ENCODE measurements around the gene HOXC6. TPM values are rescaled to one million over a fixed set of nuclear protein-coding genes. Genes with fewer than 3 reads are reported as not detected.
A peak's percentile ranks its signal among the peaks of the same experiment; 100 is the strongest.

Gene HOXC6
- total and polyA plus RNA-seq, 2 of the 13 experiments (the other 11 are each of a cell fraction or from before 2014, with no cell fraction given) = not detected

- ChIA-PET CTCF (ENCODE audit: low intra/inter-chr PET ratio, low total read pairs) (interaction anchor here (0.6 to 3.7 kb wide), 9 partner anchors 27 to 184 kb away, joined by 3 to 33 read pairs (median 5); partner anchors contain the start of gene SMUG1), POLR2A (no interaction called here)
- no TSS peak for BruUV-seq (replicated peaks)
- peak within 1 kb of the TSS; percentile 62 for H3K4me2 ChIP-seq (ENCODE audit: low read depth, low read length)
- H3K4me1 ChIP-seq (ENCODE audit: insufficient read depth, low read length) = peaks cover 7% of the 10 kb centered on the region; the same call in 1 of the 2 replicates
- no peaks in the 10 kb centered on the region for H3K79me2 ChIP-seq (ENCODE audit: insufficient read depth, low read length)
- no peaks in the 10 kb centered on the region for H4K20me1 ChIP-seq (ENCODE audit: insufficient read depth, low read length)
- in situ Hi-C loops (cut with HindIII; ENCODE audit: extremely low pct_ligation_motif_present, low pct_unique_long_range_greater_than_20kb) = loop anchor here (5.0 kb wide), 2 partner anchors 100 to 160 kb away; no protein-coding TSS in a partner anchor
- no peaks in the 10 kb centered on the region for H3K9me3 ChIP-seq (ENCODE audit: low read length)
- ATAC-seq (peak; percentile 32; the same call in 2 of the 3 replicates), DNase-seq (ENCODE audit: low spot score) (peak; percentile 32), FAIRE-seq (peak; percentile 42)
- intact Hi-C loops (cut with micrococcal nuclease; ENCODE audit: unreplicated experiment) = loop anchor here (1.0 to 5.0 kb wide), 2 partner anchors 105 to 159 kb away; no protein-coding TSS in a partner anchor
- no peak within 1 kb of the TSS for H3K9ac ChIP-seq (ENCODE audit: insufficient read depth, low read depth, low read length)
- no peak within 1 kb of the TSS for H3K27ac ChIP-seq (ENCODE audit: extremely low read length, insufficient read depth, low read length)
- no peaks in the 10 kb centered on the region for H3K36me3 ChIP-seq (replicated peaks in 1 of 2; ENCODE audit: control insufficient read depth in 1 of 2, insufficient read depth in 2 of 2, low read length in 2 of 2)
- no peak within 1 kb of the TSS for H2AFZ ChIP-seq (ENCODE audit: low read length)
- peaks cover 5 to 69% of the 10 kb centered on the region in 2 experiments; a peak in 4 of 5 replicates for H3K27me3 ChIP-seq (ENCODE audit: control insufficient read depth in 1 of 2, insufficient read depth in 2 of 2, low read length in 2 of 2)
- H3K4me3 ChIP-seq (replicated peaks in 1 of 3; ENCODE audit: insufficient read depth in 1 of 3, low read depth in 2 of 3, low read length in 3 of 3) = peak within 1 kb of the TSS in 1 of 3 experiments; percentile 32; a peak in 2 of 6 replicates
- 8% methylated on average over 12 of the region's 12 CpGs for WGBS (ENCODE audit: low lambda C conversion rate)
- TF ChIP-seq ZNF792 (CRISPR knock-in tag; IDR thresholded peaks at IDR 0.05) (no peak), SCMH1 (CRISPR knock-in tag; IDR thresholded peaks at IDR 0.05; ENCODE audit: borderline replicate concordance) (no peak), ZFYVE20 (CRISPR knock-in tag; IDR thresholded peaks at IDR 0.05; ENCODE audit: borderline replicate concordance, low read depth) (no peak), GLI4 (CRISPR knock-in tag; IDR thresholded peaks at IDR 0.05; ENCODE audit: borderline replicate concordance) (no peak), LCORL (IDR thresholded peaks at IDR 0.05) (0 out of 2 replicates have a peak, but pooled peaks have one; percentile 29), LCORL (CRISPR knock-in tag; IDR thresholded peaks at IDR 0.05) (no peak), GTF2F1 (IDR thresholded peaks at IDR 0.05; ENCODE audit: low read length) (no peak), BHLHE40 (IDR thresholded peaks at IDR 0.05; ENCODE audit: low read length) (peak; percentile 53), MLLT10 (CRISPR knock-in tag; IDR thresholded peaks at IDR 0.05) (no peak), U2AF2 (IDR thresholded peaks at IDR 0.05; ENCODE audit: low read depth, low read length) (no peak), YY1 (IDR thresholded peaks at IDR 0.05; ENCODE audit: insufficient read depth, insufficient replicate concordance, low read depth, low read length) (peak; percentile 38), SMC3 (IDR thresholded peaks at IDR 0.05; ENCODE audit: low read length) (peak; percentile 94), HOXA7 (CRISPR knock-in tag; IDR thresholded peaks at IDR 0.05) (no peak), STAG1 (CRISPR knock-in tag; IDR thresholded peaks at IDR 0.05) (peak; percentile 85), GABPA (IDR thresholded peaks at IDR 0.05; ENCODE audit: low read depth, low read length) (no peak), GABPA (CRISPR knock-in tag; IDR thresholded peaks at IDR 0.05; ENCODE audit: low read depth) (0 out of 2 replicates have a peak, but pooled peaks have one; percentile 5), RAD21 (CRISPR knock-in tag; IDR thresholded peaks at IDR 0.05) (peak; percentile 67; the same call in 1 of the 2 replicates), SUZ12 (IDR thresholded peaks at IDR 0.05; ENCODE audit: low read depth, low read length) (0 out of 2 replicates have a peak, but pooled peaks have one; percentile 12), ZFP36L2 (CRISPR knock-in tag; IDR thresholded peaks at IDR 0.05) (no peak), ZNF703 (CRISPR knock-in tag; IDR thresholded peaks at IDR 0.05; ENCODE audit: borderline replicate concordance) (no peak), SRF (IDR thresholded peaks at IDR 0.05; ENCODE audit: low read depth, low read length) (peak; percentile 79), ZNF850 (CRISPR knock-in tag; conservative IDR thresholded peaks at IDR 0.05) (no peak), THAP11 (CRISPR knock-in tag; IDR thresholded peaks at IDR 0.05) (0 out of 2 replicates have a peak, but pooled peaks have one; percentile 40), ZNF362 (CRISPR knock-in tag; IDR thresholded peaks at IDR 0.05; ENCODE audit: borderline replicate concordance) (peak; percentile 93)
Observed at GRCh38 chr12:54032627-54033100, 4.4 kb downstream of the HOXC6 start, which contains the start of gene HOXC5. Gene HOXC5, plus strand, starts transcription at chr12:54033050. Its CDS starts 73 bp downstream, at chr12:54033123.

Measured in HepG2 (cell line).